WTC11 (cell line): ENCODE results near the gene KRT1. TPM values are rescaled to one million over a fixed set of nuclear protein-coding genes. Genes with fewer than 3 reads are reported as not detected.

Source experiments
- ATAC-seq: fragments of 200-7000 bp; cut with Tn5 transposase; 2 replicates; pipeline ENCODE4 v1.10.0; 2021; ENCODE audit warnings: mild to moderate bottlenecking, moderate library complexity
- CTCF ChIA-PET: fragments of 300-600 bp; sonication (Branson Sonifier 250); formaldehyde crosslinking; loops from one replicate; lab custom pipeline; 2021; ENCODE audit warnings: antibody characterized with exemption; lab: Charles Lee
- POLR2A ChIA-PET: fragments of 350-600 bp; sonication (Branson Sonifier 250); formaldehyde crosslinking; loops from one replicate; lab custom pipeline; 2021; ENCODE audit warnings: antibody characterized with exemption; lab: Charles Lee
- DNase-seq: peaks from one replicate; pipeline ENCODE4 v3.0.0; 2021; ENCODE audit warnings: low spot score
- H3K27ac Mint-ChIP-seq: 2 replicates; pipeline ENCODE4 v1.8.0; 2021; ENCODE audit warnings: mixed read lengths
- H3K27me3 Mint-ChIP-seq: 2 replicates; pipeline ENCODE4 v1.8.0; 2021; ENCODE audit warnings: low read depth, mild to moderate bottlenecking, moderate library complexity, mixed read lengths
- H3K36me3 Mint-ChIP-seq: 2 replicates; pipeline ENCODE4 v1.8.0; 2021; ENCODE audit warnings: mixed read lengths
- H3K4me1 Mint-ChIP-seq: 2 replicates; pipeline ENCODE4 v1.8.0; 2022; ENCODE audit warnings: mixed read lengths
- H3K4me3 Mint-ChIP-seq: 2 replicates; pipeline ENCODE4 v1.8.0; 2021; ENCODE audit warnings: mild to moderate bottlenecking, moderate library complexity, mixed read lengths
- H3K9me3 Mint-ChIP-seq: 2 replicates; pipeline ENCODE4 v1.8.0; 2021; ENCODE audit warnings: mixed read lengths
- ATF3 ChIP-seq: sonication (generic); formaldehyde crosslinking; conservative IDR thresholded peaks from 2 replicates; pipeline ENCODE4 v1.8.1; 2022; ENCODE audit warnings: mild to moderate bottlenecking, missing genetic modification reagents
- ATF6 ChIP-seq: sonication (generic); formaldehyde crosslinking; IDR thresholded peaks from 2 replicates; pipeline ENCODE4 v1.8.1; 2023; ENCODE audit warnings: mild to moderate bottlenecking, missing genetic modification reagents
- ELF4 ChIP-seq: sonication (generic); formaldehyde crosslinking; IDR thresholded peaks from 2 replicates; pipeline ENCODE4 v1.8.1; 2022; ENCODE audit warnings: low read depth, mild to moderate bottlenecking, moderate library complexity, missing genetic modification reagents
- ETV6 ChIP-seq: sonication (generic); formaldehyde crosslinking; IDR thresholded peaks from 2 replicates; pipeline ENCODE4 v1.8.1; 2022; ENCODE audit warnings: mild to moderate bottlenecking, missing genetic modification reagents
- FOXK1 ChIP-seq: sonication (generic); formaldehyde crosslinking; IDR thresholded peaks from 2 replicates; pipeline ENCODE4 v1.8.0; 2022; ENCODE audit warnings: mild to moderate bottlenecking, moderate library complexity, missing genetic modification reagents
- JUN ChIP-seq: sonication (generic); formaldehyde crosslinking; IDR thresholded peaks from 2 replicates; pipeline ENCODE4 v1.8.0; 2023; ENCODE audit warnings: mild to moderate bottlenecking, missing genetic modification reagents
- KAT7 ChIP-seq: sonication (generic); formaldehyde crosslinking; IDR thresholded peaks from 2 replicates; pipeline ENCODE4 v1.8.1; 2023; ENCODE audit warnings: missing genetic modification reagents, mild to moderate bottlenecking, borderline replicate concordance
- NFYB ChIP-seq: sonication (generic); formaldehyde crosslinking; conservative IDR thresholded peaks from 2 replicates; pipeline ENCODE4 v1.8.0; 2022; ENCODE audit warnings: low read depth, missing genetic modification reagents
- OVOL2 ChIP-seq: fragments of 250-450 bp; sonication (Bioruptor Pico); IDR thresholded peaks from 2 replicates; pipeline ENCODE4 v1.9.0; 2021; ENCODE audit warnings: mild to moderate bottlenecking, borderline replicate concordance
- PRRX2 ChIP-seq: fragments of 250-450 bp; sonication (Bioruptor Pico); IDR thresholded peaks from 2 replicates; pipeline ENCODE4 v1.8.0; 2021; ENCODE audit warnings: mild to moderate bottlenecking
- RELA ChIP-seq: sonication (generic); formaldehyde crosslinking; IDR thresholded peaks from 2 replicates; pipeline ENCODE4 v1.8.1; 2022; ENCODE audit warnings: missing genetic modification reagents, mild to moderate bottlenecking, borderline replicate concordance
- STAT6 ChIP-seq: sonication (generic); formaldehyde crosslinking; conservative IDR thresholded peaks from 2 replicates; pipeline ENCODE4 v1.8.1; 2023; ENCODE audit warnings: mild to moderate bottlenecking, low read depth, missing genetic modification reagents, moderate library complexity
- TEAD1 ChIP-seq: sonication (generic); formaldehyde crosslinking; IDR thresholded peaks from 2 replicates; pipeline ENCODE4 v1.8.0; 2022; ENCODE audit warnings: mild to moderate bottlenecking, missing genetic modification reagents
- TEAD4 ChIP-seq: sonication (generic); formaldehyde crosslinking; IDR thresholded peaks from 2 replicates; pipeline ENCODE4 v1.8.0; 2022; ENCODE audit warnings: mild to moderate bottlenecking, missing genetic modification reagents
- ZBTB43 ChIP-seq: sonication (generic); formaldehyde crosslinking; IDR thresholded peaks from 2 replicates; pipeline ENCODE4 v1.8.1; 2023; ENCODE audit warnings: mild to moderate bottlenecking, missing genetic modification reagents
- ZNF138 ChIP-seq: sonication (generic); formaldehyde crosslinking; conservative IDR thresholded peaks from 2 replicates; pipeline ENCODE4 v1.8.1; 2022; ENCODE audit warnings: mild to moderate bottlenecking, moderate library complexity, missing genetic modification reagents
- ZNF219 ChIP-seq: sonication (generic); formaldehyde crosslinking; IDR thresholded peaks from 2 replicates; pipeline ENCODE4 v1.8.0; 2023; ENCODE audit warnings: missing genetic modification reagents, mild to moderate bottlenecking, borderline replicate concordance
- ZNF263 ChIP-seq: sonication (generic); formaldehyde crosslinking; IDR thresholded peaks from 2 replicates; pipeline ENCODE4 v1.8.1; 2022; ENCODE audit warnings: low read depth, mild to moderate bottlenecking, moderate library complexity, missing genetic modification reagents
- ZNF423 ChIP-seq: fragments of 250-450 bp; sonication (Bioruptor Pico); IDR thresholded peaks from 2 replicates; pipeline ENCODE4 v2.1.2; 2022; ENCODE audit warnings: mild to moderate bottlenecking, moderate library complexity
- total RNA-seq: library from RNA; stranded (reverse); gene quantifications from 3 replicates; pipeline ENCODE4 v1.2.3, GENCODE V29; 2021
- TF ChIP-seq, protein P1 (sequence below): sonication (generic); formaldehyde crosslinking; IDR thresholded peaks from 2 replicates; pipeline ENCODE4 v1.8.0; 2022; ENCODE audit warnings: mild to moderate bottlenecking, missing genetic modification reagents
- TF ChIP-seq, protein P2 (sequence below): sonication (generic); formaldehyde crosslinking; IDR thresholded peaks from 2 replicates; pipeline ENCODE4 v1.8.1; 2022; ENCODE audit warnings: missing genetic modification reagents, borderline replicate concordance
- TF ChIP-seq, protein P3 (sequence below): sonication (generic); formaldehyde crosslinking; IDR thresholded peaks from 2 replicates; pipeline ENCODE4 v1.8.1; 2022; ENCODE audit warnings: low read depth, mild to moderate bottlenecking, moderate library complexity, missing genetic modification reagents, borderline replicate concordance
- TF ChIP-seq, protein P4 (sequence below): sonication (generic); formaldehyde crosslinking; IDR thresholded peaks from 2 replicates; pipeline ENCODE4 v1.8.1; 2023; ENCODE audit warnings: mild to moderate bottlenecking, missing genetic modification reagents, moderate library complexity
- TF ChIP-seq, protein P5 (sequence below): fragments of 250-450 bp; sonication (Bioruptor Pico); IDR thresholded peaks from 2 replicates; pipeline ENCODE4 v1.9.0; 2021; ENCODE audit warnings: mild to moderate bottlenecking

KRT1 gene
- total RNA-seq, 1 experiment from 2014 or later, result not detected

DNA sequence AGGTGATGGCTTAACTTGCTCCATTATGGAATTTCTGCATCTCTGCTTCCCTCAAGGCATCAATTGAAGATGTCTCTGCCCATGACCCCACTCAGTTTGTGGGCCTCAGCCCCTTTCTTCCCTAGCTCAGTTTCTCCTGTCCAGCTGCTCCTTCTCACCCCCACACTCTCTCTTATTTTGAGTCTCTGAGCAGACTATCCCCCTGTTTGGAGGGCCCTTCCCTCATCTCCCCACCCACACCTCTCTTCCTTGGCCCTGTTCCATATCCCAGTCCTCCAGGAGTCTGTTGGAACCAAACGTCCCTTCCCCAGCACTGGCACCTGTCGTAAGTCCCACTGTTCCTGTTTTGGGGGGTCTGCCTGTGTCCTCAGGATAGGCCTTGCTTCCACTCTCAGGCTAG is 8.3 kb upstream of the KRT1 start:
- no peak for DNase-seq
- Mint-ChIP-seq H3K27ac (no peak overlapping the region), H3K4me3 (no peak overlapping the region), H3K27me3 (peaks cover 50% of the 10 kb centered on the region), H3K9me3 (no peaks in the 10 kb centered on the region), H3K36me3 (no peaks in the 10 kb centered on the region), H3K4me1 (peaks cover 18% of the 10 kb centered on the region)
- ATAC-seq, result no peak
- CTCF ChIA-PET, result interaction anchor here (7.1 kb wide), 1 partner anchor 182 kb away, joined by 64 read pairs; no protein-coding TSS in a partner anchor
- TF ChIP-seq, protein P1, sequence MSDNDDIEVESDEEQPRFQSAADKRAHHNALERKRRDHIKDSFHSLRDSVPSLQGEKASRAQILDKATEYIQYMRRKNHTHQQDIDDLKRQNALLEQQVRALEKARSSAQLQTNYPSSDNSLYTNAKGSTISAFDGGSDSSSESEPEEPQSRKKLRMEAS (CRISPR knock-in tag), result no peak
- TF ChIP-seq, protein P2, sequence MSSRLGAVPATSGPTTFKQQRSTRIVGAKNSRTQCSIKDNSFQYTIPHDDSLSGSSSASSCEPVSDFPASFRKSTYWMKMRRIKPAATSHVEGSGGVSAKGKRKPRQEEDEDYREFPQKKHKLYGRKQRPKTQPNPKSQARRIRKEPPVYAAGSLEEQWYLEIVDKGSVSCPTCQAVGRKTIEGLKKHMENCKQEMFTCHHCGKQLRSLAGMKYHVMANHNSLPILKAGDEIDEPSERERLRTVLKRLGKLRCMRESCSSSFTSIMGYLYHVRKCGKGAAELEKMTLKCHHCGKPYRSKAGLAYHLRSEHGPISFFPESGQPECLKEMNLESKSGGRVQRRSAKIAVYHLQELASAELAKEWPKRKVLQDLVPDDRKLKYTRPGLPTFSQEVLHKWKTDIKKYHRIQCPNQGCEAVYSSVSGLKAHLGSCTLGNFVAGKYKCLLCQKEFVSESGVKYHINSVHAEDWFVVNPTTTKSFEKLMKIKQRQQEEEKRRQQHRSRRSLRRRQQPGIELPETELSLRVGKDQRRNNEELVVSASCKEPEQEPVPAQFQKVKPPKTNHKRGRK, result no peak
- TF ChIP-seq, protein P3, sequence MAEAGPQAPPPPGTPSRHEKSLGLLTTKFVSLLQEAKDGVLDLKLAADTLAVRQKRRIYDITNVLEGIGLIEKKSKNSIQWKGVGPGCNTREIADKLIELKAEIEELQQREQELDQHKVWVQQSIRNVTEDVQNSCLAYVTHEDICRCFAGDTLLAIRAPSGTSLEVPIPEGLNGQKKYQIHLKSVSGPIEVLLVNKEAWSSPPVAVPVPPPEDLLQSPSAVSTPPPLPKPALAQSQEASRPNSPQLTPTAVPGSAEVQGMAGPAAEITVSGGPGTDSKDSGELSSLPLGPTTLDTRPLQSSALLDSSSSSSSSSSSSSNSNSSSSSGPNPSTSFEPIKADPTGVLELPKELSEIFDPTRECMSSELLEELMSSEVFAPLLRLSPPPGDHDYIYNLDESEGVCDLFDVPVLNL, result no peak
- TF ChIP-seq ZNF138 (CRISPR knock-in tag) (no peak), ATF6 (no peak), ZNF423 (CRISPR knock-in tag) (no peak), JUN (CRISPR knock-in tag) (no peak), TEAD4 (CRISPR knock-in tag) (no peak), ZBTB43 (CRISPR knock-in tag) (no peak), NFYB (no peak), ZNF219 (CRISPR knock-in tag) (no peak), TEAD1 (CRISPR knock-in tag) (no peak), OVOL2 (CRISPR knock-in tag) (no peak), PRRX2 (no peak), ZNF263 (CRISPR knock-in tag) (no peak), ELF4 (CRISPR knock-in tag) (no peak)
- TF ChIP-seq, protein P4, sequence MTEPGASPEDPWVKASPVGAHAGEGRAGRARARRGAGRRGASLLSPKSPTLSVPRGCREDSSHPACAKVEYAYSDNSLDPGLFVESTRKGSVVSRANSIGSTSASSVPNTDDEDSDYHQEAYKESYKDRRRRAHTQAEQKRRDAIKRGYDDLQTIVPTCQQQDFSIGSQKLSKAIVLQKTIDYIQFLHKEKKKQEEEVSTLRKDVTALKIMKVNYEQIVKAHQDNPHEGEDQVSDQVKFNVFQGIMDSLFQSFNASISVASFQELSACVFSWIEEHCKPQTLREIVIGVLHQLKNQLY (CRISPR knock-in tag), result no peak
- POLR2A ChIA-PET, result no interaction called here

- Mint-ChIP-seq H3K9me3 (no peaks in the 10 kb centered on the region), H3K4me1 (peaks cover 18% of the 10 kb centered on the region), H3K36me3 (no peaks in the 10 kb centered on the region), H3K27me3 (peaks cover 45% of the 10 kb centered on the region), H3K4me3 (no peak overlapping the region), H3K27ac (no peak overlapping the region)
- ATAC-seq (no peak), DNase-seq (no peak)
- ChIA-PET POLR2A (no interaction called here), CTCF (interaction anchor here (0.7 to 7.1 kb wide), 3 partner anchors 178 to 192 kb away, joined by 3 to 64 read pairs (median 4); no protein-coding TSS in a partner anchor)
- TF ChIP-seq FOXK1 (CRISPR knock-in tag) (no peak), KAT7 (CRISPR knock-in tag) (no peak), ATF3 (CRISPR knock-in tag) (no peak), STAT6 (no peak), ETV6 (CRISPR knock-in tag) (no peak), RELA (CRISPR knock-in tag) (no peak)
- TF ChIP-seq, protein P5, sequence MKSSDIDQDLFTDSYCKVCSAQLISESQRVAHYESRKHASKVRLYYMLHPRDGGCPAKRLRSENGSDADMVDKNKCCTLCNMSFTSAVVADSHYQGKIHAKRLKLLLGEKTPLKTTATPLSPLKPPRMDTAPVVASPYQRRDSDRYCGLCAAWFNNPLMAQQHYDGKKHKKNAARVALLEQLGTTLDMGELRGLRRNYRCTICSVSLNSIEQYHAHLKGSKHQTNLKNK (CRISPR knock-in tag), result no peak
These were observed 7.5 kb upstream of the KRT1 start for GRCh38 chr12:52687497-52688385.
